CD8-positive, alpha-beta memory T cell (primary cell): ENCODE results near the gene BAZ1A. TPM values are rescaled to one million over a fixed set of nuclear protein-coding genes. Genes with fewer than 3 reads are reported as not detected.

Source experiments
- polyA plus RNA-seq: library from polyadenylated mRNA; unstranded; fragments of 300-500 nt; fragmentation: Illumina TruSeq; gene quantifications from one replicate; pipeline ENCODE4 v1.2.3, GENCODE V29; 2021
- total RNA-seq, 2 experiments: library from RNA; stranded (reverse); gene quantifications; one replicate each; pipeline ENCODE4 v1.2.3, GENCODE V29; 2021

Gene BAZ1A
- total and polyA plus RNA-seq, 3 experiments from 2014 or later = 14.9 to 70.5 (median 67.5) TPM

Other genes starting within 250 kb of the BAZ1A start
- gene SNX6, start 245.2 kb downstream of the BAZ1A start, total RNA-seq = 10 to 100 TPM; 63.4 to 67.1 TPM
- 128 TPM for gene SNX6, start 245.2 kb downstream of the BAZ1A start, polyA plus RNA-seq
- gene CFL2, start 160.8 kb downstream of the BAZ1A start, total RNA-seq = 10 to 100 TPM in 1 of 2 experiments, 1 to 10 TPM in 1; 8.4 to 10.0 TPM
- gene CFL2, start 160.8 kb downstream of the BAZ1A start, polyA plus RNA-seq = 10.2 TPM
- gene SRP54, start 107.6 kb upstream of the BAZ1A start, total RNA-seq = 10 to 100 TPM; 76.2 to 76.5 TPM
- 34.5 TPM for gene SRP54, start 107.6 kb upstream of the BAZ1A start, polyA plus RNA-seq
- 10 to 100 TPM; 43.1 to 47.4 TPM for gene FAM177A1, start 170.9 kb upstream of the BAZ1A start, total RNA-seq
- 54.6 TPM for gene FAM177A1, start 170.9 kb upstream of the BAZ1A start, polyA plus RNA-seq
- 10 to 100 TPM; 46.9 to 48.1 TPM for gene PPP2R3C, start 246.6 kb upstream of the BAZ1A start, total RNA-seq
- gene PPP2R3C, start 246.6 kb upstream of the BAZ1A start, polyA plus RNA-seq = 78.6 TPM
- 10 to 100 TPM; 36.2 to 39.9 TPM for gene PRORP, start 247.2 kb upstream of the BAZ1A start, total RNA-seq
- gene PRORP, start 247.2 kb upstream of the BAZ1A start, polyA plus RNA-seq = 59.2 TPM